HTR-8/SVneo (cell line): ENCODE results near the gene ANO4.
"Not testable (repeated sequence)": the region's sequence is repeated elsewhere in the genome, so short reads cannot be mapped to it uniquely, and the experiment has no call there.

ENCODE experiments used
- DNase-seq: peaks from one replicate; pipeline ENCODE4 v3.0.0; 2011; ENCODE audit warnings: low spot score, mixed read lengths; ENCODE audit not compliant: insufficient read length
- FAIRE-seq: peaks from 2 replicates; lab custom pipeline; 2011; peaks lifted over from hg19 to GRCh38; lab: Jason Lieb, UNC

The ANO4 gene

GRCh38 chr12:100982511-100983183 is 188.1 kb downstream of the ANO4 start:
- FAIRE-seq = no peak
- no peak for DNase-seq

- FAIRE-seq (no peak), DNase-seq (no peak)
These were observed 190.2 kb downstream of the ANO4 start for GRCh38 chr12:100984796-100985195.

GRCh38 chr12:100986595-100987547 is 192.3 kb downstream of the ANO4 start:
- DNase-seq (no peak), FAIRE-seq (no peak)

DNA sequence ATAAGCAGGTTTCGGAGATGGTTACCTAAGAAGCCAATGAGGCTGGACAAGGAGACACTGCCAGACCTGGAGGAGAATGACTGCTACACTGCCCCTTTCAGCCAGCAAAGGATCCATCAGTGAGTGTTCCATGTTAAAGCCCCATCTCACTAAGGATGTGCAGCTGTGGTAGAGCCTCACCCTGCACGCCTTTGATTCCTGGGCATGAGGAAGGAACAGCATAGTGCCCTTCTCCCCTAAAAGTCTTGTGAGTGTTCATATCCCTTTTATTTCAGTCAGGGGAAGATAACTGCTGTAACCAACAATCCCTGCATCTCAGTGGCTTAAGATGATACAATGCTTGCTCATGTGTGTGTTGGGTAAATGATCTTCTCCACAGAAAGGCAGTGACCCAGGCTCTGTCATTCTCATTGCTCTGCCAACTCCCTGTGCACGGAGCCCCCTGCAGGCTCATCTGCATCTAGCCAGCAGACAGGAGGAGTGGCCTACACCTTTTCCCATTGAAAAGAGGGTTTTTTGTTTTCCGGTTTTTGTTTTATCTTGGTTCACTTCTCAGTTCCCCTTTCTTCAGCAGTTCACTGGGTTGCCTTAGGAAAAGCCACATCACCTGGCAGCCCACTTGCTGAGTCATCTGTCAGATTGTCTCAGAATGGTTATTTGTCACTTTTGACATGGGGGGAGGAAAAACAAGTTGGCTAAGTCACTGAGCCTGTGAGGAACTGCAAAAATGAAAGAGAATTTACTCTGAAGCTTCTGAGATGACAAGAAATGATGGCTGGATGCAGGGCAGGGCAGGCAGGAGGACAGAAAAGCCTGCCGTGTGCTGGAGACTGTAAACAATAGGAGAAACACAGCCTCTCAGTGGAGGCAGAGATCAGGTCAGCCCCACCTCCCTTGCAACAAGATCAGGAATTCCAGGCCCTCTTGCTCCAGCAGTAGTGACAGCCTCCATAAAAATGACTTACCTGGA is 193.3 kb downstream of the ANO4 start:
- peak; percentile 38 for DNase-seq
- FAIRE-seq = no peak

- peak; percentile 66 for FAIRE-seq
These were observed 194.9 kb downstream of the ANO4 start for GRCh38 chr12:100989509-100989908.

GRCh38 chr12:100991102-100991501 is 196.5 kb downstream of the ANO4 start:
- DNase-seq = no peak
- no peak for FAIRE-seq

More at GRCh38 chr12:100989509-100989908, 194.9 kb downstream of the ANO4 start:
- DNase-seq = not testable (repeated sequence)

DNA sequence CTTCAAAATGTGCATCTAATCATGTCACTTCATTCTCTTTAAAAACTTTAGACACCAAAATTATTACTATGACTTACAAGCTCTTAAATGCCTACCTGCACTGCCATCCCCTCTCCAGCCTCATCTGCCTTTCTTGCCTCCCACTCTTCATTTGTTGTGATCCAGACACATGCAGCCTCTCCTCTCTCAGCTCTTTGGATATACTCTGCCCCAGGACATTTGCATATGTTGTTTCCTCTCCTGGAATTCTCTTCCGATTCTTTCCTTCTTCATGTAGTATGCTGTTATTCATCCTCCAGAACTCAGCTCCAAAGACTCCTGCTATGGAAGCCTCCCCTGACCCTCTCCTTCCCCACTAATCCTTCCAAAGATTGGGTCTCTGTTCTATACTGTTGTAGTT is 197.6 kb downstream of the ANO4 start:
- FAIRE-seq = no peak
- DNase-seq = no peak

DNA sequence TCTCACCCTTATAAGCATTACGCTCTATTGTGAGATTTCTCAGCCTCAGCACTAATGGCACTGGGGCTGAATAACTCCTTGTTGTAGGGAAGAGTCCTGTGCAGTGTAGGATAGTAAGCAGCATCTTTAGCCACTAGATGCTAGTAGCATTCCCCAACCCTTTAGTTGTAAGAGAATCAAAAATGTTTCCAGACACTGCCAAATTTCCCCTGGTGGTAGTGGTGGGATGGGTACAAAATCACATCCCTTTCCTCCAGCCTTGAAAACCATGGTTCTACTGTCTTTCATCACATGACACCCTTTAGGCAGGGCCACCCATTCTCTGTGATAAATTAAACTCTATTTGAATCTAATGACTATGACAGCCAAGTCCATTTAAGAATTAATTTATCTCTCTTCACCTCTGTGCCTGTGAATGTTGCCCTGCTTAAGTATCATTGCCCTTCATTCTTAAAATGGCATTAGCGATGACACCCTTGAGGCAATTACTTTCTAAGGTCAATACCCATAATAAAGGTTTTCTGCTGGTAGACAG is 199.4 kb downstream of the ANO4 start:
- no peak for DNase-seq
- no peak for FAIRE-seq

DNA sequence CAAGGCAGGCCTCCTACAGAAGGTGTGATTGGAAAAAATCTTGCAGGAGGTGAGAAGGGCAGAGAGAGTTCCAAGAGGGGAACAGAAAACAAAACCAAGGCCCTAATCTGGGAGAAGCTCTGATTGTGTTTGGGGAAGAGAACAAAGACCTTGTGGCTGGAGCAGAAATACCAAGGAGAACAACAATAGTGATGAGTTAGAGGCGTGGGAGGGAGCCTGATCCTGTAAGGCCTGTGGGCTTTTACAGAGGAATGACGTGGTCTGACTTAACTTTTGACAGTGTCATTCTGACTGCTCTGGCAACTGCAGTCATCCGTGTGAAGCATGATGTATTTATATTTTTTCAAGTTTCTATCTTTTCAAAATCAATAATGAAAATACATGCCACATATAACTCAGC is 200.6 kb downstream of the ANO4 start:
- no peak for FAIRE-seq
- DNase-seq = no peak

GRCh38 chr12:100995771-100996170 is 201.2 kb downstream of the ANO4 start:
- no peak for FAIRE-seq
- DNase-seq = no peak

GRCh38 chr12:101001669-101002068 is 207.1 kb downstream of the ANO4 start:
- no peak for FAIRE-seq
- DNase-seq = no peak

DNA sequence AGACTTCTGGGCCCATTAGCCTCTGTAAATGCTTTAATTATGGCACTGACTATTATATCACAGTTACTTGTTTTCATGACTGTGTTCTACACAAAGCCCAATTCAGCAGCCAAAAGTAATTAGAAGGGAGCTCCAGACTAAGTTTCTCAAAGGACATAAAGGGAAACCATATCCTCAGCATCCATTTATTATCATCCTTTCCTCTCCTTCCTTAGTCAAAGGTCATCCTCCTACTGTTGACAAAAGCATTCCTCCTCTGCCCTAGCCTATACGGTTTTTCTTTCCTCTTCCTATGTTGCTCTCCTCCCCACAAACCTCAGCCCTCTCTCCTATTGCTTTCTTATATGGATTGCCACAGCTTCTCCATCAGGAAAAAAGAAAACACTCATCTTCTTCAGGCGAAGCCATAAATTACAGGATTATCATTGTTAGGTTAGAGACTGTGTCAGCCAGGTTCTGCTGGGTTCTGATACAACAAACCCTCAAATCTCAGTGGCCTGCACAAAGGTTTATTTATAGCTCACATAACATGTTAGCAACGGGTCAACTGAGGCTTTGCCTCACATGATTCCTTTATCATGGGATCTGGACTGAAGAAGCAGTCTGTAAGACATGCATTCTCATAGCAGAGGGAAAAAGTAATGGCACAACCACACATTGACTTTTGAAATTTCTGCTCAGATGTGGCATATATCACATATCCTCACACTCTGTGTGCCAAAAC is 208.3 kb downstream of the ANO4 start:
- no peak for DNase-seq
- FAIRE-seq = no peak

DNA sequence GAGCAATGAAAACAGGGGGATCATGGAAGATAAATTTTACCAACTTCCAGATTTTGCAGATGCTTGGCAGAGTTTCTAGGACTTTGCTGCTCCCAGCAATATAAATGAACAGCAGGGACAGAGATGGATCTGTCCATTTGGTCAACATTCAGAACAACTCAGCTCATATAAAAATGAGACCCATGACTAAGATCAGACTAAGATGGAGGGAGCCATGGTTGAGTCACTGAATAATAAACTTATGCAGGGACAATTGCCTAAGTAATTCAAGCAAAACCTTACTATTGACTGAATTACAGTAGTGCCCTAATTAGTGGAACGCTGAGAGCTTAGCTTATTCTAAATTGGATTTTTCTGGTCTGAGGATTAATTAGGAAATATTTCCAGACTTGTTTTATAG is 210.3 kb downstream of the ANO4 start:
- FAIRE-seq (no peak), DNase-seq (no peak)

DNA sequence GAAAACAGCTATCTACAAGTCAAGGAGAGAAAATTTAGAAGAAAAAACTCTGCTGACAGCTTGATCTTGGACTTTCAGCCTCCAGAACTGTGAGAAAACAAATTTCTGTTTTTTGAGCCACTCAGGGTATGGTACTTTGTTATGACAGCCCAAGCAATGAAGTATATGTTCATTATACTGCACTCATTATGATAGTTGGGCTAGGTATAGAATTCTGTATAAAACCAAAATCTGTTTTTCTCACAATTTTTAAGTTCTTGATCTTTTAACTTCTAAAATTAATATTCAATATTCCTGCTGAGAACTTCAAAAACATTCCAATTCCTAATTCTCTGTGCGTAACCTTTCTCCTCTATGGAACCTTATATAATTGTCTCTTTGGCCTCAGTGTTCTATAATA is 214.7 kb downstream of the ANO4 start:
- no peak for DNase-seq
- no peak for FAIRE-seq

- no peak for DNase-seq
- FAIRE-seq = no peak
These were observed 216.3 kb downstream of the ANO4 start for GRCh38 chr12:101010896-101011295.

GRCh38 chr12:101013993-101014392 is 219.4 kb downstream of the ANO4 start:
- DNase-seq = no peak
- FAIRE-seq = no peak

DNA sequence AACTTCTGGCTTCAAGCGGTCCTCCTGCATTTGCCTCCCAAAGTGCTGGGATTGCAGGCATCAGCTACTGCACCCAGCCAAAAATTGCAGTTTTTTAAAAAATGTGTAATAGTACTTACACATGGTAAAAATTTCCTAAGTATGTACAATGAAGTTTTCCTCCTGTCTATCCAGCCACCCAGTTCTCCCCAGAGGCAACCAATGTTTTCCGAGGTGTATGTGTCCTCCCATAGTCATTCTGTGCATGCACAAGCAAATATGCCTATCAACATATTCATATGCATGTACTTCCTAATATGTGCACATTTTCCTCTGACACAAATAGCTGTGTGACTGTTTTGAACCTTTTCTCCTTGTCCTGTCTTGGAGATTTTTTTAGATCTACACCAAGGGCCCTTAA is 220.5 kb downstream of the ANO4 start:
- FAIRE-seq (no peak), DNase-seq (no peak)

GRCh38 chr12:101018540-101018939 is 224.0 kb downstream of the ANO4 start:
- peak; percentile 56 for DNase-seq
- no peak for FAIRE-seq

DNA sequence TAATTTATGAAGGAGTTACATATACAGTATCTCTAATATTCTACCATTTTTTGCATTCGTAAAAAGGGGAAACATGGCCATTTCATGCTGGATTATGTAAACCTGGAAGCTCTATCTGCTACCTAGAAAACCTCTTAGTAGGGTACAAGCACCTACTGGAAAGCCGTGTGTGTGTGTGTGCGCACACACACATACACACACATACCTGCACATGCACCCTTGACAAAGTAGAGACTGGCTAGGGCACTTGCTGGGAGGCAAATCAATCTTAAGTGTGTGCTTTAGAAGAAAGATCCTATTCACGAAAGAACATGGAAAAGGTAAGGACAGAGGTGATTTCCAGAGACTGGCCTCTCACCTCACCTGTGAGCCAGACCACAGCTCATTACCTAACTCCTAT is 224.6 kb downstream of the ANO4 start:
- FAIRE-seq = no peak
- no peak for DNase-seq
